ENCODE data around the gene SLC30A10.
A peak's percentile ranks its signal among the peaks of the same experiment; 100 is the strongest.
"Not testable (repeated sequence)": the region's sequence is repeated elsewhere in the genome, so short reads cannot be mapped to it uniquely, and the experiment has no call there.

SLC30A10 gene

GRCh38 chr1:219941179-219942118, 13.1 kb upstream of the SLC30A10 start:
- H3K27ac ChIP-seq: no peak overlapping the region
- no peak for TF ChIP-seq CTCF (conservative IDR thresholded peaks at IDR 0.05)

GRCh38 chr1:219940707-219941106, 12.3 kb upstream of the SLC30A10 start:
- TF ChIP-seq CTCF (conservative IDR thresholded peaks at IDR 0.05): no peak

GRCh38 chr1:219938706-219939105, 10.3 kb upstream of the SLC30A10 start:
- no peak for TF ChIP-seq CTCF (conservative IDR thresholded peaks at IDR 0.05)

More at GRCh38 chr1:219940707-219941106, 12.3 kb upstream of the SLC30A10 start:
- no peak overlapping the region for H3K27ac ChIP-seq

GRCh38 chr1:219933763-219934162, 5.4 kb upstream of the SLC30A10 start:
- H3K27ac ChIP-seq: not testable (repeated sequence)

More at GRCh38 chr1:219938706-219939105, 10.3 kb upstream of the SLC30A10 start:
- 0 out of 2 replicates have a peak overlapping the region, but pooled peaks have one; percentile 2 for H3K27ac ChIP-seq

- H3K27ac ChIP-seq: no peak overlapping the region
- no peak for TF ChIP-seq CTCF (conservative IDR thresholded peaks at IDR 0.05)
These were observed 2.7 kb upstream of the SLC30A10 start for GRCh38 chr1:219931033-219931432.

DNA sequence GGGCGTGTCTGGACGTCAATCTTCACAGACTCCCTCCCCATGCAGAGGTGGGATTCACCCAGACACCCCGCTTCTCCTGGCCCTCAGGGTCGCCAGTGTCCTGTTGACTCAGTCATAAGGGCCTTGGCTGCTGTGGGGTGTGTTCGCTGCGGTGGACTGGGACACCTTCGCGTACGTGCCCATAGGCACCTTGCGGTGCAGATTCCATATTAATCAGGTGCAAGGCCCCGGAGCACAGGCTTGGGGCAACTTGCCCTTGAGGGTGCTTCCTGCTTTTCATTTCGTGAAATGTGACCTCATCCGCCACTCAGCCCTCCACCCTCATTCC, 398 bp upstream of the SLC30A10 start:
- no peak for TF ChIP-seq CTCF (conservative IDR thresholded peaks at IDR 0.05)
- no peak overlapping the region for H3K27ac ChIP-seq

DNA sequence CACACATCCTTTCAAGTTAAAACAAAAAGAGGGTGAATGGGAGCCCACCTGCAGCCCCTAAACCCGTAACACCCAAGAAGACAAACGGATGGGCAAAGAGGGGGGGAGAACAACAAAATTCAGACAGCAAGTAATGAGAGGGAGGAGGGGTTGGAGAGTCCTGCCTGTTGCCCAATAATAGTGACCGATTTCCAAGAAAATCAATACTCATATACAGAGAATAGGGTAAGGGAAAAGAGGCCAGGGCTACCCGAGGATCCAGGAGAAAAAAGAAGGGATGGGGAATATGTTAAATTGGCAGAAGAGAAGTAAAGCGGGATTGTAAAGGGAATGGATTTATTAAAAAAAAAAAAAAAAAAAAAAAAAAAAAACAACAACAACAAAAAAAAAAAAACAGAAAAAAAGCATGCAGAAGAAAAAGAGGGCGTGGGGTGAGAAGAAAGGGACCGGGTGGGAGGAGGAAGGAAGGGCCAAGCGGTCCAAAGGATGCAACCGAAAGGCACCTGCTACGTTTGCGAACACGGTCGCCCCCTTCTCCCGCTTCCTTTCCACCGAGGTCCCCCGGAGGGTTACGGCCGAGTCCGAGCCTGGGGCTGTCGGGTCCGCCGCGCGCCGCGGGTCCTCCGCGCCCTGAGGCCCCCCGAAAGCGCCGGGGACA, 930 bp downstream of the SLC30A10 start:
- no peak for TF ChIP-seq CTCF (conservative IDR thresholded peaks at IDR 0.05)
- H3K27ac ChIP-seq: no peak overlapping the region
